Body of pancreas (tissue), 4 donors: ENCODE data around the gene COMT.

ENCODE experiments used
- CTCF ChIP-seq, 7 experiments: fragments of 450-650 bp in 4 of 7; fragments of 200-600 bp in 3 of 7; sonication (generic) in 3 of 7; IDR thresholded peaks; one replicate each; pipeline ENCODE4 v1.5.1; 2016 to 2019; ENCODE audit warnings: antibody characterized with exemption in 7 of 7
- POLR2A ChIP-seq, 3 donors: fragments of 450-650 bp; IDR thresholded peaks; one replicate each; pipeline ENCODE4 v1.6.1; 2016; ENCODE audit warnings: antibody characterized with exemption in 3 of 3, mild to moderate bottlenecking in 2 of 3

- TF ChIP-seq POLR2A (IDR thresholded peaks at IDR 0.05) (no peak), CTCF (IDR thresholded peaks at IDR 0.05) (no peak)
Measured at GRCh38 chr22:19951346-19951745, 9.8 kb downstream of the COMT start.
